Activated T-helper 1 cell treated with anti-CD3 and anti-CD28 coated beads, Interleukin-12 subunit alpha, Interleukin-12 subunit beta, Interleukin-2, Interleukin-4 antibody, amounts not matched to agents 30 ng/mL and 10 ng/mL and 1 ng/mL, durations not matched to agents 14 hours and 24 hours and 36 hours (primary cell): ENCODE results near the gene BACH2. TPM values are rescaled to one million over a fixed set of nuclear protein-coding genes. Genes with fewer than 3 reads are reported as not detected.
"Not testable (repeated sequence)": the region's sequence is repeated elsewhere in the genome, so short reads cannot be mapped to it uniquely, and the experiment has no call there.

Experiments used
- DNase-seq: peaks from one replicate; pipeline ENCODE4 v3.0.0; 2021; ENCODE audit warnings: low spot score
- H3K27ac Mint-ChIP-seq: one replicate; pipeline ENCODE4 v1.8.0; 2021; ENCODE audit warnings: mild to moderate bottlenecking, mixed read lengths
- H3K27me3 Mint-ChIP-seq: one replicate; pipeline ENCODE4 v1.8.0; 2022; ENCODE audit warnings: mild to moderate bottlenecking, moderate library complexity, mixed read lengths; ENCODE audit not compliant: insufficient read depth
- H3K36me3 Mint-ChIP-seq: one replicate; pipeline ENCODE4 v1.8.0; 2021; ENCODE audit warnings: low read depth, mixed read lengths
- H3K4me1 Mint-ChIP-seq: one replicate; pipeline ENCODE4 v1.8.0; 2021; ENCODE audit warnings: low read depth, mixed read lengths
- H3K4me3 Mint-ChIP-seq: one replicate; pipeline ENCODE4 v1.8.0; 2021; ENCODE audit warnings: mild to moderate bottlenecking, moderate library complexity, mixed read lengths
- H3K9me3 Mint-ChIP-seq: one replicate; pipeline ENCODE4 v1.8.0; 2021; ENCODE audit warnings: mixed read lengths
- intact Hi-C: fragments of 100-400 bp; cut with micrococcal nuclease; formaldehyde crosslinking; loops from one replicate; pipeline ENCODE4 v1.15.1; 2024
- total RNA-seq: library from RNA; stranded (reverse); gene quantifications from 2 replicates; pipeline ENCODE4 v1.2.3, GENCODE V29; 2022

The BACH2 gene
- total RNA-seq = 68.1 and 71.2 TPM in 2 replicates

DNA sequence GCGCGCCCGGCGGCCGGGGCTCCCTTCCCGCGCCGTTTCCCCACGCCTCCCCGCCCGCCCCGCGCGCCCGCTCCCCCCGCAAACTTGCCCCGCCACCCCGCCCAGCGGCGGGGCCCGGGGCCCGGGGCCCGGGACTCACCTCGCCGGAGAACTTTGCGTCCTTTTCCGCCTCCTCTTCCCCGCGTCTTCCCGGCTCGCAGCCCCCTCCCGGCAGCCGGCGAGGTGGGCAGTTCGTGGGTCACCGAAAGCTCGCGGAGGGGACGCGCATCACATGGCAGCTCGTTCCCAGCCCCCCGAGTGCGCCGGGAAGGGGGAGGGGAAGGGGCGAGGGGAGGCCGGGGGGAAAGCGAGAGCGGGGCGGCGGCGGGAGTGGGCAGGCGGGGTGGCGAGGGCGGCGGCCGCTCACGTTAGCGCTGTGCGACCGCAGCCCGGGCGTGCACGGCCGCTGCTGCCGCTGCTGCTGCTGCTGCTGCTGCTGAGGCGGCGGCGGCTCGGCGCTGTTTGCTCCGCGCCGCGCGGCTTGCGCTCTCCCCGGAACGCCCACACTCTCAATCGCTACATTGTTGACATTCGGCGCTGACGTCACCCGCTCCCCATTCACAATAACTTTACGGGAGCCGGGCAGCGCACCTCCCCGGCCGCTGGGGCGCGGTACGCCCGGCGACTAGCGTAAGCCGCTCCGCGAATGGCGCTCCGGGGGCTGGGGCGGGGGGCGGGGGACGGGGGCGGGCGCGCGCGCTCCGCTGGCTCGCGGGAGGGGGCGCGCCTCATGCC is at the start of gene BACH2:
BACH2 (minus strand) TSS at position 503 of the 774 bp plus-strand sequence. CDS start 287,999 bp downstream, outside the sequence.
- H3K4me3 Mint-ChIP-seq = peak within 1 kb of the TSS; percentile 93
- peak; percentile 88 for DNase-seq
- peak within 1 kb of the TSS; percentile 95 for H3K27ac Mint-ChIP-seq
- H3K36me3 Mint-ChIP-seq = peaks cover 21% of the 10 kb centered on the region
- H3K9me3 Mint-ChIP-seq = no peaks in the 10 kb centered on the region
- peaks cover 21% of the 10 kb centered on the region for H3K27me3 Mint-ChIP-seq
- H3K4me1 Mint-ChIP-seq = peaks cover 39% of the 10 kb centered on the region
- intact Hi-C loops = loop anchor here (1.0 to 10.0 kb wide), 16 partner anchors 22 to 1002 kb away; partner anchors contain the start of genes MAP3K7, MDN1 and UBE2J1

DNA sequence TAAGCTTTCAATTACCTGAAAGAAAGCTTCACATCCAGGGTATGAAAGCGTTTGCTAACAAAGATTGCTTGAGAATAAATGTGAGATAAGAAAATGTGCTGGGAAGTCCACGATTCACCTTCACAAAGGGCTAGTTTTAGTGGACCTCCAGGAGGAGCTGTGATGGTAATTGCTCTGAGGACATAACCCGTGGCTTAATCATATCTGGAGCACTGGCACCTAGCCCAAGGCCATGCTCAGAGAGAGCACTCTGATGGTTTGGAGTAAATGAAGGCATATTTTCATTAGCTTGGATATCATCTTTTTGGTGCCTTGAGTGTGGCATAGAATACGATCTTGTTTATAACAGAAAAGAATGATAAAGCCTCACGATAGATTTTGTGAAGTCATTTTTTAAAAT is 46.9 kb upstream of the BACH2 start:
- no peak for DNase-seq
- H3K36me3 Mint-ChIP-seq = no peaks in the 10 kb centered on the region

DNA sequence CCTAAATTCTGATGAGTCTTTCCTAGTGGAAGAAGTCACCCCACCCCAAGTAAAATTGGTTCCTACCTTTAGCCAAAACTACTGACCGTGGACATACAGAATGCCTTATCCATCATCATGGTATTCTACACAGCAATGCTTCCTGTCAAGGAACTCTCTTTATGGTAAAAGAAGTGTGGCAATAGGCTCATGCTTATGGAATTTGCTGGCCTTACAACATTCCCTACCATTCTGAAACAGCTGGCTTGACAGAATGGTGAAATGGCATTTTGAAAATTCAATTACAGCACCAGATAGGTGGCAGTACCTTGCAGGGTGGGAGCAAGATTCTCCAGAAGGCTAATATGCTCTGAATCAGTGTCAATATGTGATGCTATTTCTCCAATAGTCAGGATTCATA is 41.8 kb upstream of the BACH2 start:
- H3K9me3 Mint-ChIP-seq = peaks cover 14% of the 10 kb centered on the region
- no peak overlapping the region for H3K27ac Mint-ChIP-seq
- no peak for DNase-seq
- no peaks in the 10 kb centered on the region for H3K4me1 Mint-ChIP-seq
- peaks cover 2% of the 10 kb centered on the region for H3K27me3 Mint-ChIP-seq
- H3K36me3 Mint-ChIP-seq = no peaks in the 10 kb centered on the region
- intact Hi-C loops = no loop called here
- H3K4me3 Mint-ChIP-seq = no peak overlapping the region

More for the DNA sequence above, 46.9 kb upstream of the BACH2 start:
- no peak overlapping the region for H3K4me3 Mint-ChIP-seq
- H3K27ac Mint-ChIP-seq = no peak overlapping the region
- peaks cover 17% of the 10 kb centered on the region for H3K27me3 Mint-ChIP-seq
- intact Hi-C loops = no loop called here
- peaks cover 17% of the 10 kb centered on the region for H3K4me1 Mint-ChIP-seq
- H3K9me3 Mint-ChIP-seq = peaks cover 12% of the 10 kb centered on the region

DNA sequence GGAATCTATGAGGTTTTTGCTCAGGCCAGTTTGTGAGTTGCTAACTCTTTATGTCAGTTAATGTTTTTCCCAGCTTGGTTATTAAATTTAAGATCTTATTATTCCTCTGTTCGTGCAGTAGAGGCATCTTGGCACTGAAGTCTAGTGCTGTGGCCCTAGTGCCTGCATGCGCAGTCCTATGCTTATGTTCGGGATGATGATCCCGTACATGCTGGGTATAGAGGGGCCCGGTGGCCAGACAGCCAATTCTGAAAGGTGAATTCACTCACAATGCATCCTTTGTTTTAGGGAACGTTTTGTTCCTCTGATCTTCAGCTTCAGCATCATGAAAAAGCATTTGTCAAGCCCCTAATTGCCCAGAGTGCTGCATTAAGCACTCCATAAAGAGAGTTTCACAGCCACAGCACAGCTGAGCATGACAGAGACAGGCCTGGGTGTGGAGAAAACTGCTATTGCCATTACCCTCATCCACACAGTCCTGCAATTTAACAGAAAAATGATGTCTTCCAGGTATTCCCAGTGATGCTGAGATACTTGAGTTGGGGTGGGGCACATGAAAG is 39.8 kb upstream of the BACH2 start:
- Mint-ChIP-seq H3K9me3 (peaks cover 27% of the 10 kb centered on the region), H3K27ac (no peak overlapping the region), H3K36me3 (peaks cover 5% of the 10 kb centered on the region), H3K4me3 (no peak overlapping the region), H3K27me3 (peaks cover 2% of the 10 kb centered on the region), H3K4me1 (no peaks in the 10 kb centered on the region)
- no peak for DNase-seq
- intact Hi-C loops = no loop called here

DNA sequence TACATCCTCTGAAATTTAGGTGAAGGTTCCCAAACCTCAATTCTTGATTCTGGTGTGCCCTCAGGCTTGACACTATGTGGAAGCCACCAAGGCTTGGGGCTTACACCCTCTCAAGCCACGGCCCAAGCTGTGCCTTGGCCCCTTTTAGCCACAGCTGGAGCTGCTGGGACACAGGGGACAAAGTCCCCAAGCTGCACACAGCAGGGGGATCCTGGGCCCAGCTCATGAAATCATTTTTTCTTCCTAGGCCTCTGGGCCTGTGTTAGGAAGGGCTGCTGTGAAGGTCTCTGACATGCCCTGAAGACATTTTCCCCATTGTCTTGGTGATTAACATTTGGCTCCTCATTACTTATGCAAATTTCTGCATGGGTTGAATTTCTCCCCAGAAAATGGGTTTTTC is 37.3 kb upstream of the BACH2 start:
- peaks cover 5% of the 10 kb centered on the region for H3K36me3 Mint-ChIP-seq
- intact Hi-C loops = no loop called here
- peaks cover 23% of the 10 kb centered on the region for H3K9me3 Mint-ChIP-seq
- H3K27me3 Mint-ChIP-seq = no peaks in the 10 kb centered on the region
- no peaks in the 10 kb centered on the region for H3K4me1 Mint-ChIP-seq
- no peak overlapping the region for H3K27ac Mint-ChIP-seq
- H3K4me3 Mint-ChIP-seq = no peak overlapping the region
- DNase-seq = no peak

DNA sequence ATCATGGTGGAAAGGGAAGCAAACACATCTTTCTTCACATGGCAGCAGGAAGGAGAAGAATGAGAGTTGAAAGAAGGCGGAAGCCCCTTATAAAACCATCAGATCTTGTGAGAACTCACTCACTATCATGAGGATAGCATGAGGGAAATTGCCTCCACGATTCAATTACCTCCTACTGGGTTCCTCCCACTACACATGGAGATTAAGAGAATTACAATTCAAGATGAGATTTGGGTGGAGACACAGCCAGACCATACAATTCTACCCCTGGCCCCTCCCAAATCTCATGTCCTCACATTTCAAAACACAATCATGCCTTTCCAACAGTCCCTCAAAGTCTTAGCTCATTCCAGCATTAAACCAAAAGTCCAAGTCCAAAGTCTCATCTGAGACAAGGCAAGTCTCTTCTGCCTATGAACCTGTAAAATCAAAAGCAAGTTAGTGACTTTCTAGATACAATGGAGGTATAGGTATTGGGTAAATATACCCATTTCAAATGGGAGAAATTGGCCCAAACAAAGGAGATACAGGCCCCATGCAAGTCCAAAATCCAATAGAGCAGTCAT is 36.4 kb upstream of the BACH2 start:
- intact Hi-C loops, H3K27ac Mint-ChIP-seq, H3K4me3 Mint-ChIP-seq, DNase-seq, H3K36me3 Mint-ChIP-seq, H3K4me1 Mint-ChIP-seq, H3K27me3 Mint-ChIP-seq: not testable (repeated sequence)
- peaks cover 23% of the 10 kb centered on the region for H3K9me3 Mint-ChIP-seq

DNA sequence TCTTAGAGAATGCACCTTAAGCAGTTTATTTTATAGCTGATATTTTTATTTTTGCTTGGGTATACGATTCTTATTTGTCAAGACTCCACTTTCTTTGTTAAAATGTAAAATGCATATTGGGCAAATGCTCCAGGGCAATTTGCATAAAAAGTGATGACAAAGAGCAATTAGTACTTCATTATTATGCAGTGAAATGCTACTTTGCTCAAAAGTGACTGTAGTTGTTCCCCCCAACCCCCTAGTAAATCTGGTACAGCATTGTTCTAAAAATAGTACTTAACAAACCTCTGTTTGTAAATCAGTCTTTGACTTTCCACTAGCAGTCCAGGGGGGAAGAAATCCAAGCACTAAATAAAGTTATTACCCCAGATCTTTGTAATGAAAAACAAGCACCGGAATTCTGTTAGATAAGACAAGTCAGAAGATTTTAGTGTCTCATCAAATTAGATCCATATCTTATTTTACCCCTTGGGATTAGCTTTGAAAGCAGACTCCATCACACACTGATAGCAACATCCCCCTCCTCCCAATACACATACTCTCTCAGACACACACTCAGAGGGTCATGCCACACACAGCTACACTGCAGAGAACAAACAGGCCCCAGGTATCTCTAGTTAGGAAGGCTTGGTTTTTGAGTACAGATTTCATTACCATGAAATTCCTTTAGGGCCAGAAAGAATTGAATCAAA is 32.9 kb upstream of the BACH2 start:
- DNase-seq = no peak
- no peaks in the 10 kb centered on the region for H3K27me3 Mint-ChIP-seq
- intact Hi-C loops = no loop called here
- H3K27ac Mint-ChIP-seq = no peak overlapping the region
- H3K4me1 Mint-ChIP-seq = peaks cover 11% of the 10 kb centered on the region
- peaks cover 5% of the 10 kb centered on the region for H3K36me3 Mint-ChIP-seq
- peaks cover 21% of the 10 kb centered on the region for H3K9me3 Mint-ChIP-seq
- H3K4me3 Mint-ChIP-seq = no peak overlapping the region

DNA sequence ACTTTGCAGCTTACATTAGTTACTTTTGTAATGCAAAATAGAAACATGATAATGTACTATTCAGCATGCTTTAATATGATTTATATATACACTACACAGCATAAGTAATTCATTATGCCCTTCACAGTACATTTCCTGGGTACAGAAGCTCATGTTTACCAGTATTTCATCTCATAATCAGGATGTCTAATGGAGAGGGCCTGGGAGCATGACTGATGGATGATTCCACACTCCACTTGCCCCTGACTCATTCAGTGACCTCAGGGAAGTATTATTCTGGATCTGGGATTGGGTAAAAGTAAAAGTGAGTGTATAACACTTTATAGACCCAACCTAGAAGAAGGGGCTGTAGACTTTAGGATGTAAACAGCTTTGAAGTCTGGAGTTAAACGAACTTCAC is 31.4 kb upstream of the BACH2 start:
- DNase-seq = no peak
- Mint-ChIP-seq H3K27me3 (no peaks in the 10 kb centered on the region), H3K4me1 (peaks cover 11% of the 10 kb centered on the region), H3K4me3 (no peak overlapping the region), H3K27ac (no peak overlapping the region), H3K36me3 (peaks cover 3% of the 10 kb centered on the region), H3K9me3 (peaks cover 10% of the 10 kb centered on the region)
- intact Hi-C loops = no loop called here

DNA sequence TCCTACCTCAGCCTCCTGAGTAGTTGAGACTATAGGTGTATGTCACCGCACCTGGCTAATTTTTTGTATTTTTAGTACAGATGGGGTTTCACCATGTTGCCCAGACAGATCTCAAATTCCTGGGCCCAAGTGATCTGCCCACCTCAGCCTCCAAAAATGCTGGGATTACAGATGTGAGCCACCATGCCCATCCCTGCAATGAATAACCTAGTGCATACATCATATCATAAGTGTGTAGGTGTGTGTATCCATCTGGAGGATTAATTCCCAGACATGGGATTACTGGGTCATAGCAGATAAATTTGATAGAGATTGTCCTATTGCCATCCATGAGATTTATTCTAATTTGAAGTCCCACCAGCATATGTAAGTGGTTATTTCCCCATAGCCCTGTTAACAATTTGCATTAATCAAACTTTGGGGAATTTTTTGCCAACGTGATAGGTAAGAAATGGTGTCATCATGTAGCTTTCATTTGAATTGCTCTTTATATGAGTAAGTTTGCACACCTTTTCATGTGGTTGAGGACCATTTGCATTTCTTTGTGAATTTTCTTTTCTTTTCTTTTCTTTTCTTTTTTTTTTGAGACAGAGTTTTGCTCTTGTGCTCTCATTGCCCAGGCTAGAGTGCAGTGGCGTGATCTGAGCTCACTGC is 29.9 kb upstream of the BACH2 start:
- intact Hi-C loops = no loop called here
- Mint-ChIP-seq H3K4me1 (peaks cover 11% of the 10 kb centered on the region), H3K4me3 (no peak overlapping the region), H3K27ac (no peak overlapping the region), H3K27me3 (no peaks in the 10 kb centered on the region), H3K9me3 (no peaks in the 10 kb centered on the region), H3K36me3 (no peaks in the 10 kb centered on the region)
- DNase-seq = no peak

DNA sequence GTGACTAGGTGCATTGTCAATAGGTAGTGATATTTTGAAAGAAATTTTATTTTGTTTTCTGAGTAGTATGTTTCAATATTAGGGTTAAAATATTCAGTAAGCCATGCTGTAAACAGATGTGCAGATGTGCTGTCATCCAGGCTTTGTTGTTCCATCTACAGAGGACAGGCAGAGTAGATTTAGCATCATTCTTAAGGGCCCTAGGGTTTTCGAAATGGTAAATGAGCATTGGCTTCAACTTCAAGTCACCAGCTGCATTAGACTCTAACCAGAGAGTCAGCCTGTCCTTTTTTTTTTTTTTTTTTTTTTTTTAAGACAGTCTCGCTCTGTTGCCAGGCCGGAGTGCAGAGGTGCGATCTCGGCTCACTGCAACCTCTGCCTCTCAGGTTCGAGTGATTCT is 27.1 kb upstream of the BACH2 start:
- Mint-ChIP-seq H3K27ac (no peak overlapping the region), H3K4me3 (no peak overlapping the region), H3K4me1 (peaks cover 30% of the 10 kb centered on the region), H3K9me3 (no peaks in the 10 kb centered on the region), H3K27me3 (no peaks in the 10 kb centered on the region), H3K36me3 (no peaks in the 10 kb centered on the region)
- intact Hi-C loops = no loop called here
- no peak for DNase-seq

DNA sequence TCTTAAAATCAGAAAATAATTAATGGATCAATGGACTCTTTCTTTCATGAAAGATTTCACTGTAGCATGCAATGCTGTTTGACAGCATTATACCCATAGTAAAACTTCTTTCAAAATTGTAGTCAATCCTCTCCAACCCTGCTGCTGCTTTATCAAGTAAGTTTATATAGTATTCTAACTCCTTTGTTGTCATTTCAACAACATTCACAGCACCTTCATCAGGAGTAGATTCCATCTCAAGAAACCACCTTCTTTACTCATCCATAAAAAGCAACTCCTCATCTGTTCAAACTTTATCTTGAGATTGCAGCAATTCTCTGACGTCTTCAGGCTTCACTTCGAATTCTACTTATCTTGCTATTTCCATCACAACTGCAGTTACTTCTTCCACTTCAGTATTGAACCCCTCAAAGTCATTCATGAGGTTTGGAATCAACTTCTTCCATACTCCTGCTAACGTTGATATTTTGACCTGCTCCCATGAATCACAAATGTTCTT is 26.4 kb upstream of the BACH2 start:
- Mint-ChIP-seq H3K27me3 (no peaks in the 10 kb centered on the region), H3K4me1 (peaks cover 31% of the 10 kb centered on the region), H3K27ac (no peak overlapping the region), H3K36me3 (no peaks in the 10 kb centered on the region), H3K4me3 (no peak overlapping the region), H3K9me3 (no peaks in the 10 kb centered on the region)
- DNase-seq = no peak
- intact Hi-C loops = no loop called here

DNA sequence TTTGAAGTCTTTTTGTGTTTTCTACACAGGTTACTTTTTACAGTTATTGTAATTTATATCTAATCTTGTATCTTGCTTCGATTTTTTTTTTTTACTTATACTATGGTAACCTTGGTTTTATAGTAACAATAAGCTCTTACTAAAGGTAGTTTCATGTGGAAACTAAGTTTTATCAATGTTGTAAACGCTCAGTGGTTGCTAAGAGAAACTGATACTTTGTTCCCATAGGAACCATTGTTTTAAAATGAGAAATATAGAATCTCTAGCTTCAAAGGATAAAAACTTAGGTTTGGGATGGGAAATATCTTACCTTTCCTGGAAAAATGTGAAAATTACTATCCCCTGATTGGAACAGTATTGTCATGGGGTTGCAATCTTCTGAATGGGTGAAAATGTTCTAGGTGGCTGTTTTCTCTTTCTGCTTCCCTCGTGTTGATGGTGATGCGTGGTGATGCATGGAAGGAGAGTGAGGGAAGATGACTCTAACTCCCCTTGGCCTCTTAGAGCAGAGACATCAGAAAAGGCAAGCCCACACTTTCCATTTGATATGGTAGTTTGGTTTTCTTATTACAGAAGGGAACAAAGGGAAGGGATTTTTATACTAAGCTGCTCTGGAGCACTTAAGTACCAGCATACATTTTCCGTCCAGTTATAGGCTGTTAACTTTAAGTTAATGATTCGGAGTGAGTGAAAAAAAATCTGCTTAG is 23.5 kb upstream of the BACH2 start:
- Mint-ChIP-seq H3K9me3 (no peaks in the 10 kb centered on the region), H3K4me3 (no peak overlapping the region), H3K4me1 (peaks cover 19% of the 10 kb centered on the region), H3K36me3 (no peaks in the 10 kb centered on the region), H3K27ac (peak overlapping the region; percentile 84), H3K27me3 (peaks cover 2% of the 10 kb centered on the region)
- intact Hi-C loops = loop anchor here (1.0 to 2.0 kb wide), 7 partner anchors 24 to 153 kb away; partner anchors contain the start of gene BACH2
- DNase-seq = no peak
